ENCODE results near the gene B4GALNT1. TPM values are rescaled to one million over a fixed set of nuclear protein-coding genes. Genes with fewer than 3 reads are reported as not detected.

B4GALNT1 gene
- total and polyA plus RNA-seq, 2 of the 13 experiments (the other 11 are each of a cell fraction or from before 2014, with no cell fraction given) = 4.5 to 5.4 TPM

GRCh38 chr12:57606821-57607220 lies 26.2 kb downstream of the B4GALNT1 start:
- no peak overlapping the region for H3K4me2 ChIP-seq (ENCODE audit: low read depth, low read length)
- H3K9me3 ChIP-seq (ENCODE audit: low read length) = no peaks in the 10 kb centered on the region
- 91% methylated on average over 11 of the region's 11 CpGs for WGBS (ENCODE audit: low lambda C conversion rate)
- in situ Hi-C loops (cut with HindIII; ENCODE audit: extremely low pct_ligation_motif_present, low pct_unique_long_range_greater_than_20kb) (no loop called here), intact Hi-C loops (cut with micrococcal nuclease; ENCODE audit: unreplicated experiment) (no loop called here)
- ATAC-seq (no peak), DNase-seq (ENCODE audit: low spot score) (no peak), FAIRE-seq (no peak)
- no peaks in the 10 kb centered on the region; the same call in 1 of the 2 replicates for H4K20me1 ChIP-seq (ENCODE audit: insufficient read depth, low read length)
- peaks cover 2 to 3% of the 10 kb centered on the region in 2 experiments; a peak in 1 of 5 replicates for H3K36me3 ChIP-seq (replicated peaks in 1 of 2; ENCODE audit: control insufficient read depth in 1 of 2, insufficient read depth in 2 of 2, low read length in 2 of 2)
- H3K4me3 ChIP-seq (replicated peaks in 1 of 3; ENCODE audit: insufficient read depth in 1 of 3, low read depth in 2 of 3, low read length in 3 of 3) = no peak overlapping the region
- H3K79me2 ChIP-seq (ENCODE audit: insufficient read depth, low read length) = no peaks in the 10 kb centered on the region
- ChIA-PET POLR2A (interaction anchor here (5.4 kb wide), 1 partner anchor 15 kb away, joined by 26 read pairs; the partner anchor contains the start of gene PIP4K2C), CTCF (ENCODE audit: low intra/inter-chr PET ratio, low total read pairs) (no interaction called here)
- no TSS peak for BruUV-seq (replicated peaks)
- H3K9ac ChIP-seq (ENCODE audit: insufficient read depth, low read depth, low read length) = no peak overlapping the region
- no peak for TF ChIP-seq ZIK1 (CRISPR knock-in tag; IDR thresholded peaks at IDR 0.05; ENCODE audit: borderline replicate concordance, low read depth)
- no peak for TF ChIP-seq HCFC1 (IDR thresholded peaks at IDR 0.05; ENCODE audit: low read depth, low read length)
- no peak overlapping the region for H3K27ac ChIP-seq (ENCODE audit: extremely low read length, insufficient read depth, low read length)
- peaks cover 0 to 22% of the 10 kb centered on the region in 2 experiments; a peak in 2 of 5 replicates for H3K27me3 ChIP-seq (ENCODE audit: control insufficient read depth in 1 of 2, insufficient read depth in 2 of 2, low read length in 2 of 2)
- no peak overlapping the region for H2AFZ ChIP-seq (ENCODE audit: low read length)
- H3K4me1 ChIP-seq (ENCODE audit: insufficient read depth, low read length) = peaks cover 38% of the 10 kb centered on the region

DNA sequence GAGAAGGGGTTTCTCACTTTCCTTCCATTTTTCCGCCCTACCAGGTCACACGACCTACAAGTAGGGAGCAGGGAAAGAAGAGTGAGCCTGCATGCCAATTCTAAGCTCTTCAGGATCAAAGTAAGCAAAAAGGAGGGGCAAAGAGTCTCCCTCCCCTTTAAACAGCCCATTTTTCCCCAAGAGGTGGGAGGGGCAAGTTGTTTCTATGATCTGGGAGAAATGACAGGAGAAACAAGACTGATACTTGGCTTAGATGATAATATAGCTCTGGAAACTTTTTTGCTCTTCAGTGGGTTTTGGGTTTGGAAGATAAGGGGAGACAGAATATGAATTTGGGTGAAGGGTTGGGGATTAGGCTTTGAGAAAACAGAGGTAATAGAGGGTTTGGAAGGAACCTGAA lies 26.6 kb downstream of the B4GALNT1 start:
- TF ChIP-seq BHLHE40 (IDR thresholded peaks at IDR 0.05; ENCODE audit: low read length) (no peak), ERF (CRISPR knock-in tag; IDR thresholded peaks at IDR 0.05) (no peak), REPIN1 (CRISPR knock-in tag; IDR thresholded peaks at IDR 0.05; ENCODE audit: borderline replicate concordance, low read depth) (no peak), SNRNP70 (IDR thresholded peaks at IDR 0.05; ENCODE audit: low read depth, low read length) (no peak)
- no TSS peak for BruUV-seq (replicated peaks)
- no peak for FAIRE-seq
- POLR2A ChIA-PET = interaction anchor here (1.8 to 5.4 kb wide), 2 partner anchors 15 to 30 kb away, joined by 7 to 26 read pairs; partner anchors contain the start of gene PIP4K2C
- Histone ChIP-seq H3K9me3 (ENCODE audit: low read length) (no peaks in the 10 kb centered on the region), H3K9ac (ENCODE audit: insufficient read depth, low read depth, low read length) (no peak overlapping the region), H3K27me3 (ENCODE audit: control insufficient read depth in 1 of 2, insufficient read depth in 2 of 2, low read length in 2 of 2) (peaks cover 0 to 22% of the 10 kb centered on the region in 2 experiments; a peak in 2 of 5 replicates), H3K36me3 (replicated peaks in 1 of 2; ENCODE audit: control insufficient read depth in 1 of 2, insufficient read depth in 2 of 2, low read length in 2 of 2) (peaks cover 2 to 7% of the 10 kb centered on the region in 2 experiments; a peak in 2 of 5 replicates), H3K4me2 (ENCODE audit: low read depth, low read length) (no peak overlapping the region), H3K4me1 (ENCODE audit: insufficient read depth, low read length) (peaks cover 38% of the 10 kb centered on the region), H4K20me1 (ENCODE audit: insufficient read depth, low read length) (no peaks in the 10 kb centered on the region; the same call in 1 of the 2 replicates), H3K27ac (ENCODE audit: extremely low read length, insufficient read depth, low read length) (no peak overlapping the region), H3K79me2 (ENCODE audit: insufficient read depth, low read length) (no peaks in the 10 kb centered on the region), H2AFZ (ENCODE audit: low read length) (no peak overlapping the region), H3K4me3 (replicated peaks in 1 of 3; ENCODE audit: insufficient read depth in 1 of 3, low read depth in 2 of 3, low read length in 3 of 3) (no peak overlapping the region)
- 69% methylated on average over 2 of the region's 2 CpGs for WGBS (ENCODE audit: low lambda C conversion rate)
- CTCF ChIA-PET (ENCODE audit: low intra/inter-chr PET ratio, low total read pairs) = no interaction called here
- in situ Hi-C loops (cut with HindIII; ENCODE audit: extremely low pct_ligation_motif_present, low pct_unique_long_range_greater_than_20kb) (no loop called here), intact Hi-C loops (cut with micrococcal nuclease; ENCODE audit: unreplicated experiment) (no loop called here)
- no peak for DNase-seq (ENCODE audit: low spot score)
- ATAC-seq = no peak
